Natural killer cell treated with Interleukin-12 subunit alpha and Interleukin-12 subunit beta and Interleukin-15 and Interleukin-18, amount 100 ng/mL, for 72 hours (primary cell): ENCODE measurements around the gene SPTLC3. TPM values are rescaled to one million over a fixed set of nuclear protein-coding genes. Genes with fewer than 3 reads are reported as not detected.

Experiments
- ATAC-seq, 2 donors: fragments of 150-1000 bp; cut with Tn5 transposase in 1 of 2; sonication (Bioruptor Pico), chemical (Tn5 transposase) in 1 of 2; 2 replicates each; pipeline ENCODE4 v1.10.0; 2021
- DNase-seq: peaks from one replicate; pipeline ENCODE4 v3.0.0; 2022; ENCODE audit warnings: low spot score
- H3K27ac Mint-ChIP-seq, 2 donors: 1 replicate in 1 of 2; 2 replicates in 1 of 2; pipeline ENCODE4 v1.8.0; 2022; ENCODE audit warnings: mixed read lengths in 2 of 2, mild to moderate bottlenecking in 1 of 2, moderate library complexity in 1 of 2
- H3K27me3 Mint-ChIP-seq, 2 donors: 1 replicate in 1 of 2; 2 replicates in 1 of 2; pipeline ENCODE4 v1.8.0; 2022; ENCODE audit warnings: mixed read lengths in 2 of 2
- H3K36me3 Mint-ChIP-seq: one replicate; pipeline ENCODE4 v1.8.0; 2022; ENCODE audit warnings: mixed read lengths
- H3K4me1 Mint-ChIP-seq, 2 donors: 1 replicate in 1 of 2; 2 replicates in 1 of 2; pipeline ENCODE4 v1.8.0; 2022; ENCODE audit warnings: low read depth in 2 of 2, mixed read lengths in 2 of 2, mild to moderate bottlenecking in 1 of 2
- H3K4me3 Mint-ChIP-seq: one replicate; pipeline ENCODE4 v1.8.0; 2022; ENCODE audit warnings: mixed read lengths
- H3K9me3 Mint-ChIP-seq: 2 replicates; pipeline ENCODE4 v1.8.0; 2022; ENCODE audit warnings: mixed read lengths
- total RNA-seq, 2 donors: library from RNA; stranded (reverse); gene quantifications; one replicate each; pipeline ENCODE4 v1.2.3, GENCODE V29; 2022

The SPTLC3 gene
- not detected for total RNA-seq

- H3K27ac Mint-ChIP-seq: peak within 1 kb of the TSS in 1 of 2 donors; percentile 31
- DNase-seq: no peak
- H3K36me3 Mint-ChIP-seq: peaks cover under 1% of the 10 kb centered on the region
- peaks cover 0 to 5% of the 10 kb centered on the region in 2 donors for H3K27me3 Mint-ChIP-seq
- peaks cover 20 to 25% of the 10 kb centered on the region in 2 donors for H3K4me1 Mint-ChIP-seq
- ATAC-seq: peak in 1 of 2 donors; percentile 52
- H3K9me3 Mint-ChIP-seq: no peaks in the 10 kb centered on the region
- peak within 1 kb of the TSS; percentile 66 for H3K4me3 Mint-ChIP-seq
These were observed at the start of gene SPTLC3 for GRCh38 chr20:13008761-13009681. Gene SPTLC3, plus strand, starts transcription at chr20:13008972. Its CDS starts 296 bp downstream, at chr20:13009268.

DNA sequence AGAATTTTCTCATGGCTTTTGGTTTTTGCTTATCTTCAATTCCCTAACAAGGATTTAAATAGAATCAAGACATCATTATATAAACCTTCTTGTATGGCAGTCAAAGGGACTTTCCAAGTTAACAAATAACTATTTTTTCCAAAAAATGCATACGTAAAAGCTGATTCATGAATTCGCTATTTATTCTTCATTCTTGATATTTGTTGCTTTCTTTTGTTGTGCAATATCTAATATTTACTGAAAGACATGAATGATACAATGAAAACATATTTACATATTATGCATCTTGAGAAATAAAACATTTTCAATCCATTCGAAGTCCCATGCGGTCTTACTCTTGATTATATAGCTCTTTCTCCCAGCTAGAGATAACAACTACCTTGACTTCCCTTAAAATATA is 47.0 kb upstream of the SPTLC3 start:
- Mint-ChIP-seq H3K4me1 (peaks cover 0 to 13% of the 10 kb centered on the region in 2 donors), H3K4me3 (no peak overlapping the region), H3K9me3 (no peaks in the 10 kb centered on the region), H3K27ac (no peak overlapping the region), H3K36me3 (no peaks in the 10 kb centered on the region), H3K27me3 (no peaks in the 10 kb centered on the region)
- DNase-seq (no peak), ATAC-seq (no peak)

- peaks cover 0 to 16% of the 10 kb centered on the region in 2 donors for H3K4me1 Mint-ChIP-seq
These were observed 45.9 kb upstream of the SPTLC3 start for GRCh38 chr20:12962895-12963294.

DNA sequence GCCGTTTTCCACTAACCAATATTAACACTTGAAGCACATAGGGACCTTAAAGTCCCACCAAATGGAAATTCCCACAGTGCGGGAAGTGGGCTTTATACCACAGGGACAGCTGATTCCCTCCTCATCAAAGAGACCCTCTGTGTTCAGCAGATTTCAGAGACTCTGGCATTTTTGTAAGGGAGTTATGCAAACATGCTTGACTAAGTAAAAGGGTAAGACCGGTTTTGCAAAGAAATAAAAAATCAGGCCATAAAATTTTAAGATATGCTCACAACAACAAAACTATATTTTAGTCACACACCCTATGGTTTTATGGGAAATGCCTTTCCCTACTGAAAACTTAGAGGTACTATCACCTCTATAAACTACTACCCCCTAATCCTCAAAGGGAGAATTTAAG is 45.4 kb upstream of the SPTLC3 start:
- ATAC-seq (no peak), DNase-seq (no peak)
- Mint-ChIP-seq H3K4me1 (peaks cover 0 to 16% of the 10 kb centered on the region in 2 donors), H3K9me3 (no peaks in the 10 kb centered on the region), H3K27ac (no peak overlapping the region), H3K4me3 (no peak overlapping the region), H3K36me3 (no peaks in the 10 kb centered on the region), H3K27me3 (no peaks in the 10 kb centered on the region)

More at GRCh38 chr20:12962895-12963294, 45.9 kb upstream of the SPTLC3 start:
- H3K27ac Mint-ChIP-seq: no peak overlapping the region
- no peak for DNase-seq
- H3K36me3 Mint-ChIP-seq: no peaks in the 10 kb centered on the region
- ATAC-seq: no peak
- H3K9me3 Mint-ChIP-seq: no peaks in the 10 kb centered on the region
- no peak overlapping the region for H3K4me3 Mint-ChIP-seq
- no peaks in the 10 kb centered on the region for H3K27me3 Mint-ChIP-seq

- peaks cover 0 to 16% of the 10 kb centered on the region in 2 donors for H3K4me1 Mint-ChIP-seq
- H3K27ac Mint-ChIP-seq: no peak overlapping the region
- no peak for DNase-seq
- no peaks in the 10 kb centered on the region for H3K9me3 Mint-ChIP-seq
- H3K4me3 Mint-ChIP-seq: no peak overlapping the region
- ATAC-seq: peak in 1 of 2 donors; percentile 55
- no peaks in the 10 kb centered on the region for H3K36me3 Mint-ChIP-seq
- H3K27me3 Mint-ChIP-seq: no peaks in the 10 kb centered on the region
These were observed 43.4 kb upstream of the SPTLC3 start for GRCh38 chr20:12965212-12965869.

DNA sequence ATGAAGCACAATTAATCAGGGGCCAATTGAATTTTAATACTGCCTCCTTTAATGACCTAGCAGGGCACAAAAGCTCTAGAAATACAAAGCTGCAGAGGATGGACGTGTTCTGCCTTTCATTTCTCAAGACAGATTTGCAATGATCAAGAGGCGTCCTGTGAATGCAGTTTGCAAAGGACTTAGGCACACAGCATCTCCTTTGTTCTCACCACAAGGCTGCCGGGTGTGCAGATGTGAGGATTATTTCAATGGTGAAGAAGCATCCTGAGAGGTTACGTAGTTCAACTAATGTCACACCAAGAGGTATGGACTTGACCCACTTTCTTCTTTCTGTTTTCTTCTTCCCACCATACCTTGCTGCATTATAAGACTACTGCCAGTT is 42.9 kb upstream of the SPTLC3 start:
- DNase-seq: no peak
- Mint-ChIP-seq H3K4me3 (no peak overlapping the region), H3K9me3 (no peaks in the 10 kb centered on the region)

GRCh38 chr20:12966468-12967085 is 42.2 kb upstream of the SPTLC3 start:
- H3K4me1 Mint-ChIP-seq: peaks cover 0 to 16% of the 10 kb centered on the region in 2 donors
- no peak for ATAC-seq
- no peaks in the 10 kb centered on the region for H3K9me3 Mint-ChIP-seq
- H3K36me3 Mint-ChIP-seq: no peaks in the 10 kb centered on the region
- peak overlapping the region in 1 of 2 donors; percentile 8 for H3K27ac Mint-ChIP-seq
- no peaks in the 10 kb centered on the region for H3K27me3 Mint-ChIP-seq
- DNase-seq: no peak
- no peak overlapping the region for H3K4me3 Mint-ChIP-seq

More for the DNA sequence above, 42.9 kb upstream of the SPTLC3 start:
- Mint-ChIP-seq H3K27ac (no peak overlapping the region), H3K4me1 (peaks cover 0 to 16% of the 10 kb centered on the region in 2 donors), H3K36me3 (no peaks in the 10 kb centered on the region), H3K27me3 (no peaks in the 10 kb centered on the region)
- ATAC-seq: peak in 1 of 2 donors; percentile 37

- DNase-seq (no peak), ATAC-seq (no peak)
- Mint-ChIP-seq H3K27me3 (no peaks in the 10 kb centered on the region), H3K27ac (peak overlapping the region in 1 of 2 donors; percentile 8), H3K9me3 (no peaks in the 10 kb centered on the region), H3K4me1 (peaks cover 0 to 16% of the 10 kb centered on the region in 2 donors), H3K4me3 (no peak overlapping the region), H3K36me3 (no peaks in the 10 kb centered on the region)
These were observed 40.8 kb upstream of the SPTLC3 start for GRCh38 chr20:12967932-12968331.

DNA sequence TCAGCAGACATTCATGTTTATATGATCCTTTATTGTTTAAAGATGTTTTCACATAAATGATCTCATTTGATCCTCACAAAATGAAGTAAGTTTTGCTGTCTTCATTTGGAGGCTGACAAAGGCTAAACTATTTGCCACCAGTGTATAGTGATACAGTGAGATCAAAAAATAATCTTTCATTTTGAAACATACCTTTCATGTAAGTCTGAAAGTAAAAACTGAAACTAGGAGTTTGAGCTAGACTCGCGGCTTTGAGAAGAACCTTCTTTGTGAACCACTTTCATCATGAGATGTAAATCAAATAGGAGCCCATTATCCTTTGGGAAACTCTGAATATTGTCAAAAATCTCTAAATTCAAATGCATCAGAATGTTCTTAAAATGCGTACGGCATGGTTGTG is 40.3 kb upstream of the SPTLC3 start:
- H3K4me1 Mint-ChIP-seq: peaks cover 0 to 16% of the 10 kb centered on the region in 2 donors
- H3K36me3 Mint-ChIP-seq: no peaks in the 10 kb centered on the region
- H3K4me3 Mint-ChIP-seq: no peak overlapping the region
- no peak for DNase-seq
- H3K27ac Mint-ChIP-seq: no peak overlapping the region
- no peaks in the 10 kb centered on the region for H3K27me3 Mint-ChIP-seq
- no peak for ATAC-seq
- H3K9me3 Mint-ChIP-seq: no peaks in the 10 kb centered on the region

DNA sequence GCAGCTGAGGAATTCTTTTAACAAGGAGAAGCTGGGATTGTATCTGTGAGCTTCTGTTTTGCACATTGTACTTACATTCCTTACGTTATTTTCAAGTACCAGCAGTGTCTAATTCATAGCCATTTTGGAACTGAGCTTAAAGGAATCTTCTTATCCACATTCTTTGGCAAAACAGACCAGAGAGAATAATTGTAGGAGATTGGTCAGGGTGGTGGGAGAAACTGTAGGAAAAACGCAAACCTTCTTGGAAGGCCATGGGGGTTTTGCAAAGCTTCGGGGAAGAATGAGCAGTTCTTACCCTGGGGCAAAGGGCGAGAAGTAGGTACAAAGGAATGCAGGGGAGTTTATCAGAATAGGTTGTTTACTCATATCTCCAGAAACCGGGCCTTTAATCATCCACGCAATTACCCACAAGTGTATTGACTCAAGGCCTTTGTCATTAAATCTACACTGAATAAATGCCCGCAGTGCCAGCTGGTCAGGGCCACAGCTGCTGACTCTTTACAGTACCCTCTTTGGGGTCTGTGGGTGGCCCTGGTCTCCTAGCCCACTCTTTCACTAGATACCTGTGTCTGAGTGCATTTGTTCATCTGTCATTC is 39.6 kb upstream of the SPTLC3 start:
- no peaks in the 10 kb centered on the region for H3K9me3 Mint-ChIP-seq
- H3K27ac Mint-ChIP-seq: no peak overlapping the region

DNA sequence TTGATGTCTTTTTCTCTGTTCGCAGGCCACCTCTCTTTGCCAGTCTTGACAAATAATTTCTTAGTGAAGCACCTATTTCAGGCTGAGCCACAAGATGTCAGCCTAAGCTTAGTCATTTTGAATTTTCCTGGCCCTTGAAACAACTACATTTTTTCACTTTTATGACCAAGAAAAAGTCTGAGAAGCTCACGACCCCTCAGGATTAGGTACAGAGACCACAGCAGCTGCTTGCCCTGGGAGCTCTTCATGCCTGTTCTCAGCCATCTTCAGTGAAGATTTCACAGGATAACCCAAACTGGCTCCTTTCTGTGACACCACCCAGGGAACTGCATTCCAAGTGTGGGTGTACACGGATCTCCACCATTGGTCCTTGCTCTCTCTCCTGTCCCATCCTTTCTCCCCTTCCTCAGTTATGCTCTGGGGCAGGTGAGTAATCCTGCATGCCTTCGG is 38.4 kb upstream of the SPTLC3 start:
- Mint-ChIP-seq H3K36me3 (no peaks in the 10 kb centered on the region), H3K27ac (peak overlapping the region in 1 of 2 donors; percentile 42), H3K9me3 (no peaks in the 10 kb centered on the region), H3K4me3 (no peak overlapping the region), H3K27me3 (peaks cover 0 to 4% of the 10 kb centered on the region in 2 donors), H3K4me1 (peaks cover 0 to 9% of the 10 kb centered on the region in 2 donors)
- no peak for ATAC-seq
- no peak for DNase-seq

More for the DNA sequence above, 39.6 kb upstream of the SPTLC3 start:
- Mint-ChIP-seq H3K36me3 (no peaks in the 10 kb centered on the region), H3K4me3 (no peak overlapping the region), H3K4me1 (peaks cover 0 to 16% of the 10 kb centered on the region in 2 donors), H3K27me3 (no peaks in the 10 kb centered on the region)
- ATAC-seq (no peak), DNase-seq (no peak)

GRCh38 chr20:12975833-12976608 is 32.8 kb upstream of the SPTLC3 start:
- no peak for DNase-seq
- no peak for ATAC-seq
- H3K9me3 Mint-ChIP-seq: no peaks in the 10 kb centered on the region
- no peak overlapping the region for H3K4me3 Mint-ChIP-seq
- H3K4me1 Mint-ChIP-seq: no peaks in the 10 kb centered on the region
- H3K27ac Mint-ChIP-seq: no peak overlapping the region
- H3K36me3 Mint-ChIP-seq: no peaks in the 10 kb centered on the region
- peaks cover 7 to 21% of the 10 kb centered on the region in 2 donors for H3K27me3 Mint-ChIP-seq
